MM.1S (cell line): ENCODE data around the gene AZIN2.

ENCODE experiments used
- DNase-seq: peaks from one replicate; pipeline ENCODE4 v3.0.0-alpha.2; 2015
- H2AFZ ChIP-seq: fragments of 300-600 bp; sonication (generic); 2 replicates; pipeline ENCODE4 v1.6.0; 2016; ENCODE audit warnings: antibody characterized with exemption, low read length
- H3F3A ChIP-seq: fragments of 300-600 bp; sonication (generic); 2 replicates; pipeline ENCODE4 v1.6.1; 2016; ENCODE audit warnings: mild to moderate bottlenecking, antibody characterized with exemption, low read length, moderate library complexity, mixed read lengths; ENCODE audit not compliant: insufficient read depth
- H3K27ac ChIP-seq: fragments of 300-600 bp; sonication (generic); 2 replicates; pipeline ENCODE4 v1.5.1; 2016; ENCODE audit warnings: mild to moderate bottlenecking, low read length
- H3K27me3 ChIP-seq: fragments of 300-600 bp; sonication (generic); replicated peaks from 2 replicates; pipeline ENCODE4 v1.6.0; 2016; ENCODE audit warnings: low read length; ENCODE audit not compliant: insufficient read depth
- H3K36me3 ChIP-seq: fragments of 300-600 bp; sonication (generic); replicated peaks from 2 replicates; pipeline ENCODE4 v1.6.1; 2016; ENCODE audit warnings: mild to moderate bottlenecking, low read length, mixed read lengths; ENCODE audit not compliant: insufficient read depth
- H3K4me1 ChIP-seq: fragments of 300-600 bp; sonication (generic); 2 replicates; pipeline ENCODE4 v1.6.1; 2016; ENCODE audit warnings: low read length, mixed read lengths
- H3K4me2 ChIP-seq: fragments of 300-600 bp; sonication (generic); 2 replicates; pipeline ENCODE4 v1.6.0; 2016; ENCODE audit warnings: low read depth, low read length
- H3K4me3 ChIP-seq: fragments of 300-600 bp; sonication (generic); 2 replicates; pipeline ENCODE4 v1.5.1; 2016; ENCODE audit warnings: low read length, mixed read lengths
- H3K79me2 ChIP-seq: fragments of 300-600 bp; sonication (generic); 2 replicates; pipeline ENCODE4 v1.6.1; 2016; ENCODE audit warnings: mixed run types, low read length, mixed read lengths
- H3K9ac ChIP-seq: fragments of 300-600 bp; sonication (generic); 2 replicates; pipeline ENCODE4 v1.6.1; 2016; ENCODE audit warnings: low read length, mixed read lengths
- H3K9me2 ChIP-seq: fragments of 300-600 bp; sonication (generic); replicated peaks from 2 replicates; pipeline ENCODE4 v1.6.1; 2016; ENCODE audit warnings: mild to moderate bottlenecking, low read length, mixed read lengths; ENCODE audit not compliant: insufficient read depth
- H3K9me3 ChIP-seq: fragments of 300-600 bp; sonication (generic); replicated peaks from 2 replicates; pipeline ENCODE4 v1.6.1; 2016; ENCODE audit warnings: mild to moderate bottlenecking, low read length, mixed read lengths; ENCODE audit not compliant: insufficient read depth
- H4K20me1 ChIP-seq: fragments of 300-600 bp; sonication (generic); 2 replicates; pipeline ENCODE4 v1.6.1; 2016; ENCODE audit warnings: mild to moderate bottlenecking, low read length, moderate library complexity, mixed read lengths; ENCODE audit not compliant: insufficient read depth
- EZH2 ChIP-seq: fragments of 300-600 bp; sonication (generic); optimal IDR thresholded peaks from 2 replicates; pipeline ENCODE3; 2017; ENCODE audit warnings: low read depth, mild to moderate bottlenecking, antibody characterized with exemption, low read length, mixed read lengths
- EZH2phosphoT487 ChIP-seq: fragments of 300-600 bp; sonication (generic); IDR thresholded peaks from 2 replicates; pipeline ENCODE4 v1.6.1; 2018; ENCODE audit warnings: antibody characterized with exemption, low read length
- TF ChIP-seq, protein P1 (sequence below): fragments of 300-600 bp; sonication (generic); IDR thresholded peaks from 2 replicates; pipeline ENCODE4 v1.5.1; 2016; ENCODE audit warnings: antibody characterized with exemption, low read length, mixed read lengths

Gene AZIN2

DNA sequence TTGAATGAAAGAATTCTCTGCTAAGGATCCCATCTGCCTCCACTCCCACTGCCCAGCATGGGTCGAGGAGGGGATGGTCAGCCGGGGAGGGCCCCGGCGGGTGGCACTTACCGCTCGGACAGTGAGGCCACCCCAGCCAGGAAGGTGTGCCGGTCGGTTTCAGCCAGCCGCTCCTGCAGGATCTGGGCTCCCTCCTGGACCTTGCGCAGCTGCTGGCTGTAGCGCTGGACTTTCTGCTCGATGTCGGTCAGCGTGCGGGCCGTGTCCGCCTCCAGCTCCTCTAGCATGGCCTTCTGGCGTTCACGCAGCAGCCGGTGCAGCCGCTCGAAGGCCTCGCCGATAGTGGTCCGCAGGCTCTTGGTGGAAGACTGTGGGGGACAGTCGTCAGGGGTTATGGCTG lies 78.6 kb downstream of the AZIN2 start:
- H3K36me3 ChIP-seq, result no peaks in the 10 kb centered on the region
- H3K27ac ChIP-seq, result no peak overlapping the region
- no peaks in the 10 kb centered on the region for H4K20me1 ChIP-seq
- no peak overlapping the region for H3K4me3 ChIP-seq
- no peak overlapping the region for H2AFZ ChIP-seq
- no peak for TF ChIP-seq EZH2
- no peaks in the 10 kb centered on the region for H3K79me2 ChIP-seq
- H3K4me2 ChIP-seq, result no peak overlapping the region
- no peaks in the 10 kb centered on the region for H3K9me3 ChIP-seq
- H3K9me2 ChIP-seq, result no peaks in the 10 kb centered on the region
- H3K4me1 ChIP-seq, result no peaks in the 10 kb centered on the region
- no peak overlapping the region for H3K9ac ChIP-seq
- no peak for DNase-seq
- H3F3A ChIP-seq, result no peaks in the 10 kb centered on the region
- no peaks in the 10 kb centered on the region for H3K27me3 ChIP-seq

GRCh38 chr1:33161061-33161681 lies 80.2 kb downstream of the AZIN2 start:
- Histone ChIP-seq H3K27ac (no peak overlapping the region), H3K4me2 (no peak overlapping the region), H3K9me2 (no peaks in the 10 kb centered on the region), H3K9me3 (no peaks in the 10 kb centered on the region), H2AFZ (no peak overlapping the region), H3K36me3 (no peaks in the 10 kb centered on the region), H3K79me2 (no peaks in the 10 kb centered on the region), H4K20me1 (no peaks in the 10 kb centered on the region), H3K27me3 (no peaks in the 10 kb centered on the region), H3K9ac (no peak overlapping the region), H3K4me3 (no peak overlapping the region), H3K4me1 (no peaks in the 10 kb centered on the region), H3F3A (no peaks in the 10 kb centered on the region)
- TF ChIP-seq EZH2phosphoT487, result no peak
- TF ChIP-seq, protein P1, sequence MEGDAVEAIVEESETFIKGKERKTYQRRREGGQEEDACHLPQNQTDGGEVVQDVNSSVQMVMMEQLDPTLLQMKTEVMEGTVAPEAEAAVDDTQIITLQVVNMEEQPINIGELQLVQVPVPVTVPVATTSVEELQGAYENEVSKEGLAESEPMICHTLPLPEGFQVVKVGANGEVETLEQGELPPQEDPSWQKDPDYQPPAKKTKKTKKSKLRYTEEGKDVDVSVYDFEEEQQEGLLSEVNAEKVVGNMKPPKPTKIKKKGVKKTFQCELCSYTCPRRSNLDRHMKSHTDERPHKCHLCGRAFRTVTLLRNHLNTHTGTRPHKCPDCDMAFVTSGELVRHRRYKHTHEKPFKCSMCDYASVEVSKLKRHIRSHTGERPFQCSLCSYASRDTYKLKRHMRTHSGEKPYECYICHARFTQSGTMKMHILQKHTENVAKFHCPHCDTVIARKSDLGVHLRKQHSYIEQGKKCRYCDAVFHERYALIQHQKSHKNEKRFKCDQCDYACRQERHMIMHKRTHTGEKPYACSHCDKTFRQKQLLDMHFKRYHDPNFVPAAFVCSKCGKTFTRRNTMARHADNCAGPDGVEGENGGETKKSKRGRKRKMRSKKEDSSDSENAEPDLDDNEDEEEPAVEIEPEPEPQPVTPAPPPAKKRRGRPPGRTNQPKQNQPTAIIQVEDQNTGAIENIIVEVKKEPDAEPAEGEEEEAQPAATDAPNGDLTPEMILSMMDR, result no peak
- no peak for TF ChIP-seq EZH2
- no peak for DNase-seq

DNA sequence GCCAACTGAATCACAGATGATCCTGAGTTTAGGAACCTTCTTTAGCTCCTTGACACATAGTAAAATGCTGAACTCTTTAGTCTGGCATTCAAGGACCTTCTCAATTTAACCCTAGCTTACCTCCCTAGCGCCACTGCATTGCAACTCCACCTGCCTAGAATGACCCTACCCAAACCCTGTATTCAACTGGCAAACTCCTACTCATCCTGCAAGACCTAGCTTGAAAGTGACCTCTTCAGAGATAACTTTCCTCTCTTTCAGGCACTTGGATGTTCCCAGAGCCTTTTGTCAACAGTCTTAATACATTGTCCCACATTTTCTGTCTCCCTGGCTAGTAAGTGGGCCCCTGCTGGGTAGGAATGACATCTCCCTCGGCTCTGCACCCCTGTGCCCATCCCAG lies 81.2 kb downstream of the AZIN2 start:
- H3F3A ChIP-seq, result no peaks in the 10 kb centered on the region
- no peaks in the 10 kb centered on the region for H3K9me3 ChIP-seq
- H3K9ac ChIP-seq, result no peak overlapping the region
- H3K27me3 ChIP-seq, result no peaks in the 10 kb centered on the region
- H2AFZ ChIP-seq, result no peak overlapping the region
- H3K36me3 ChIP-seq, result no peaks in the 10 kb centered on the region
- H3K79me2 ChIP-seq, result no peaks in the 10 kb centered on the region
- no peak for TF ChIP-seq EZH2
- H3K4me1 ChIP-seq, result no peaks in the 10 kb centered on the region
- no peak overlapping the region for H3K4me3 ChIP-seq
- no peaks in the 10 kb centered on the region for H3K9me2 ChIP-seq
- H3K27ac ChIP-seq, result no peak overlapping the region
- H4K20me1 ChIP-seq, result no peaks in the 10 kb centered on the region
- DNase-seq, result no peak
- no peak overlapping the region for H3K4me2 ChIP-seq

DNA sequence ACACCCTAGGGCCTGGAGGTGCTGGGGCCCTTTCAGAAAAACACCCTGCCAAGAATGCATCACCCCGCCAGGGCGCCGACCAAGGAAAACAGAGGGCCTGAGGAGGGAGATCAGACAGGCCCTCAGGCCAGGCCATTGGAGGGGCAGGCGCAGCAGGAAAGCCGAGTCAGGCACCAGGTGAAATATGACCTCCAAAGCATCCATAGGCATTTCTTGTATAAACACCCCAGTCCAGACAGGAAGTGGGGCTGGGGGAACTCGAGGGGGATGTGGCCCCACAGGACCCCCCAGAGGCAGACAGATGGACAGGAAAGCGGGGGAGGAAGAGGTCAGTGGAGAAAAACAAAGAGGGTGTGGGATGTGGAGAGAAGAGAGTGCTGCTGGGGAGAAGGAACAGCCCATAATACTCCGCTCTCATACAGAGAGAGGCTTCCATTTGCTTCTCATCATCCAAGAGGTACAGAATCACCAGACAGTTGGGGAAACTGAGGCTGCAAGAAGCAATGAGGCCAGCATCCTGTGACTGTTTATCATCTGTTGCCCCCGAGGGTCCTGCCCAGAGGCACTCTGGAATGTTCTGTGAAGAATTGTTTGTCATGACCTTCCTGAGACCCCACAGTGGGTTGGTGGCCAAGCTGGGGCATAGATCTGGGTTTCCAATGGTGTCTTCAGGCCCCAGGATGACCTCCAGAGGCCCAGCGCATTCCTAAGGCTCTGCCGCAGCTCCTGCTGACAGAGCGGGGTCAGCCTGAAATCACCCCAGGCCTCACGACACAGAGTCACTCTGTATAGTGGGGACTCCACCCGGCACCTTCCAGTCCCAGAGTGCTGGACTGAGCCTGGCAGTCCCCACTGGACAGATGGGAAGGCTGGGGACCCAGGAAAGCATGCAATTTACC lies 82.9 kb downstream of the AZIN2 start:
- Histone ChIP-seq H3K79me2 (no peaks in the 10 kb centered on the region), H3K9ac (no peak overlapping the region), H3K4me1 (no peaks in the 10 kb centered on the region), H3F3A (no peaks in the 10 kb centered on the region), H3K4me3 (no peak overlapping the region), H3K36me3 (no peaks in the 10 kb centered on the region), H3K27ac (no peak overlapping the region), H4K20me1 (no peaks in the 10 kb centered on the region), H2AFZ (no peak overlapping the region), H3K27me3 (no peaks in the 10 kb centered on the region), H3K9me3 (no peaks in the 10 kb centered on the region), H3K4me2 (no peak overlapping the region), H3K9me2 (no peaks in the 10 kb centered on the region)
- no peak for TF ChIP-seq EZH2phosphoT487
- no peak for TF ChIP-seq EZH2
- TF ChIP-seq, protein P1, result no peak
- DNase-seq, result no peak
